Esophagus squamous epithelium (tissue), 5 donors: ENCODE data around the gene FAM167B. TPM values are rescaled to one million over a fixed set of nuclear protein-coding genes. Genes with fewer than 3 reads are reported as not detected.
"Not testable (repeated sequence)": the region's sequence is repeated elsewhere in the genome, so short reads cannot be mapped to it uniquely, and the experiment has no call there.

Source experiments
- DNase-seq: peaks from one replicate; lab custom pipeline; 2025; lab: John Stamatoyannopoulos, UW
- H3K27ac ChIP-seq, 4 donors: fragments of 200-600 bp; sonication (generic); one replicate each; pipeline ENCODE4 v1.5.1; 2016 to 2019; ENCODE audit warnings: mild to moderate bottlenecking in 1 of 4
- H3K27me3 ChIP-seq, 4 donors: fragments of 200-600 bp; sonication (generic); 1 replicate in 3 of 4; 2 replicates in 1 of 4; pipeline versions ENCODE4 v1.5.1 to v1.6.0; 2017 to 2021; ENCODE audit warnings: antibody characterized with exemption in 1 of 4
- H3K36me3 ChIP-seq, 3 donors: fragments of 200-600 bp; sonication (generic); one replicate each; pipeline ENCODE4 v1.5.1; 2016 to 2019
- H3K4me1 ChIP-seq, 3 donors: fragments of 200-600 bp; sonication (generic); one replicate each; pipeline ENCODE4 v1.5.1; 2017 to 2019
- H3K4me3 ChIP-seq, 4 donors: fragments of 200-600 bp; sonication (generic); 1 replicate in 3 of 4; 2 replicates in 1 of 4; pipeline ENCODE4 v1.5.1; 2016 to 2019; ENCODE audit warnings: mild to moderate bottlenecking in 2 of 4, moderate library complexity in 1 of 4
- H3K9me3 ChIP-seq, 3 donors: fragments of 200-600 bp; sonication (generic); one replicate each; pipeline ENCODE4 v1.5.1; 2016 to 2019
- POLR2A ChIP-seq, 4 donors: fragments of 450-650 bp; IDR thresholded peaks; one replicate each; pipeline ENCODE4 v1.6.1; 2017; ENCODE audit warnings: antibody characterized with exemption in 4 of 4, mild to moderate bottlenecking in 4 of 4, moderate library complexity in 3 of 4
- WGBS, 2 donors: methylation state at CpG; one replicate each; pipeline ENCODE4 v1.1.5; 2018; 5-methylcytosine and 5-hydroxymethylcytosine counted together
- intact Hi-C: fragments of 100-400 bp; cut with DNase I; formaldehyde crosslinking; loops from one replicate; pipeline ENCODE4 v1.15.0; 2022
- total RNA-seq, 4 donors: library from RNA; depleted of rRNA; stranded (reverse); fragments of >200 nt; gene quantifications; one replicate each; pipeline ENCODE4 v1.1.0, GENCODE V29; 2016
- TF ChIP-seq, protein P1 (sequence below), 6 experiments: fragments of 450-650 bp in 4 of 6; fragments of 200-600 bp in 2 of 6; sonication (generic) in 2 of 6; IDR thresholded peaks; one replicate each; pipeline ENCODE4 v1.5.1; 2016 to 2019; ENCODE audit warnings: antibody characterized with exemption in 6 of 6, mild to moderate bottlenecking in 4 of 6, moderate library complexity in 4 of 6
- donor health status: DM: yes; HTN: yes; CAD: no.

FAM167B gene
- total RNA-seq, 4 donors from 2014 or later = 1.7 to 5.5 TPM; not detected in 2

DNA sequence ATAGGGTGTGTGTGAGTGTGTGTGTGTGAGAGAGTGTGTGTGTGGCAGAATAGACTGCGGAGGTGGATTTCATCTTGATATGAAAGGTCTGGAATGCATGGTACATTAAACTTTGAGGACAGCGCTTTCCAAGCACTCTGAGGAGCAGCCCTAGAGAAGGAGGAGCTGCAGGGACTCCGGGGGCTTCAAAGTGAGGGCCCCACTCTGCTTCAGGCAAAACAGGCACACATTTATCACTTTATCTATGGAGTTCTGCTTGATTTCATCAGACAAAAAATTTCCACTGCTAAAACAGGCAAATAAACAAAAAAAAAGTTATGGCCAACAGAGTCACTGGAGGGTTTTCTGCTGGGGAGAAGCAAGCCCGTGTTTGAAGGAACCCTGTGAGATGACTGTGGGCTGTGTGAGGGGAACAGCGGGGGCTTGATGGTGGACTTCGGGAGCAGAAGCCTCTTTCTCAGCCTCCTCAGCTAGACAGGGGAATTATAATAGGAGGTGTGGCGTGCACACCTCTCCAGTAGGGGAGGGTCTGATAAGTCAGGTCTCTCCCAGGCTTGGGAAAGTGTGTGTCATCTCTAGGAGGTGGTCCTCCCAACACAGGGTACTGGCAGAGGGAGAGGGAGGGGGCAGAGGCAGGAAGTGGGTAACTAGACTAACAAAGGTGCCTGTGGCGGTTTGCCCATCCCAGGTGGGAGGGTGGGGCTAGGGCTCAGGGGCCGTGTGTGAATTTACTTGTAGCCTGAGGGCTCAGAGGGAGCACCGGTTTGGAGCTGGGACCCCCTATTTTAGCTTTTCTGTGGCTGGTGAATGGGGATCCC is 26.6 kb downstream of the FAM167B start:
- no peak for DNase-seq
- intact Hi-C loops = no loop called here
- Histone ChIP-seq H3K9me3 (no peaks in the 10 kb centered on the region), H3K27me3 (peaks cover 0 to 43% (median 4%) of the 10 kb centered on the region in 4 donors), H3K4me1 (peaks cover 0 to 13% (median 0%) of the 10 kb centered on the region in 3 donors), H3K36me3 (no peaks in the 10 kb centered on the region), H3K4me3 (no peak overlapping the region), H3K27ac (no peak overlapping the region)
- WGBS, 2 donors = 37 to 41% methylated on average over 9 to 10 of the region's 10 CpGs
- no peak for TF ChIP-seq POLR2A (IDR thresholded peaks at IDR 0.05)

DNA sequence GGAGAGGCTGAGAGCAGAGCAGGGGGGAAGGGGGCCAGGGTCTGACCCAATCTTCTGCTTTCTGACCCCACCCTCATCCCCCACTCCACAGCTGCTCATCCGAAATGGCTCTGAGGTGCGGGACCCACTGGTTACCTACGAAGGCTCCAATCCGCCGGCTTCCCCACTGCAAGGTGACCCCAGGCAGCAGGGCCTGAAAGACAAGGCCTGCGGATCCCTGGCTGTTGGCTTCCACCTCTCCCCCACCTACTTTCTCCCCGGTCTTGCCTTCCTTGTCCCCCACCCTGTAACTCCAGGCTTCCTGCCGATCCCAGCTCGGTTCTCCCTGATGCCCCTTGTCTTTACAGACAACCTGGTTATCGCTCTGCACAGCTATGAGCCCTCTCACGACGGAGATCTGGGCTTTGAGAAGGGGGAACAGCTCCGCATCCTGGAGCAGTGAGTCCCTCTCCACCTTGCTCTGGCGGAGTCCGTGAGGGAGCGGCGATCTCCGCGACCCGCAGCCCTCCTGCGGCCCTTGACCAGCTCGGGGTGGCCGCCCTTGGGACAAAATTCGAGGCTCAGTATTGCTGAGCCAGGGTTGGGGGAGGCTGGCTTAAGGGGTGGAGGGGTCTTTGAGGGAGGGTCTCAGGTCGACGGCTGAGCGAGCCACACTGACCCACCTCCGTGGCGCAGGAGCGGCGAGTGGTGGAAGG is 27.8 kb downstream of the FAM167B start:
- intact Hi-C loops = no loop called here
- no peak for DNase-seq
- H3K27ac ChIP-seq = no peak overlapping the region
- no peaks in the 10 kb centered on the region for H3K9me3 ChIP-seq
- H3K27me3 ChIP-seq = peaks cover 0 to 43% (median 4%) of the 10 kb centered on the region in 4 donors
- no peak for TF ChIP-seq POLR2A (IDR thresholded peaks at IDR 0.05)
- TF ChIP-seq, protein P1, sequence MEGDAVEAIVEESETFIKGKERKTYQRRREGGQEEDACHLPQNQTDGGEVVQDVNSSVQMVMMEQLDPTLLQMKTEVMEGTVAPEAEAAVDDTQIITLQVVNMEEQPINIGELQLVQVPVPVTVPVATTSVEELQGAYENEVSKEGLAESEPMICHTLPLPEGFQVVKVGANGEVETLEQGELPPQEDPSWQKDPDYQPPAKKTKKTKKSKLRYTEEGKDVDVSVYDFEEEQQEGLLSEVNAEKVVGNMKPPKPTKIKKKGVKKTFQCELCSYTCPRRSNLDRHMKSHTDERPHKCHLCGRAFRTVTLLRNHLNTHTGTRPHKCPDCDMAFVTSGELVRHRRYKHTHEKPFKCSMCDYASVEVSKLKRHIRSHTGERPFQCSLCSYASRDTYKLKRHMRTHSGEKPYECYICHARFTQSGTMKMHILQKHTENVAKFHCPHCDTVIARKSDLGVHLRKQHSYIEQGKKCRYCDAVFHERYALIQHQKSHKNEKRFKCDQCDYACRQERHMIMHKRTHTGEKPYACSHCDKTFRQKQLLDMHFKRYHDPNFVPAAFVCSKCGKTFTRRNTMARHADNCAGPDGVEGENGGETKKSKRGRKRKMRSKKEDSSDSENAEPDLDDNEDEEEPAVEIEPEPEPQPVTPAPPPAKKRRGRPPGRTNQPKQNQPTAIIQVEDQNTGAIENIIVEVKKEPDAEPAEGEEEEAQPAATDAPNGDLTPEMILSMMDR (IDR thresholded peaks at IDR 0.05) = no peak
- H3K4me3 ChIP-seq = no peak overlapping the region
- peaks cover 0 to 13% (median 0%) of the 10 kb centered on the region in 3 donors for H3K4me1 ChIP-seq
- H3K36me3 ChIP-seq = no peaks in the 10 kb centered on the region
- WGBS, 2 donors = 70 to 91% methylated on average over 10 of the region's 31 CpGs

DNA sequence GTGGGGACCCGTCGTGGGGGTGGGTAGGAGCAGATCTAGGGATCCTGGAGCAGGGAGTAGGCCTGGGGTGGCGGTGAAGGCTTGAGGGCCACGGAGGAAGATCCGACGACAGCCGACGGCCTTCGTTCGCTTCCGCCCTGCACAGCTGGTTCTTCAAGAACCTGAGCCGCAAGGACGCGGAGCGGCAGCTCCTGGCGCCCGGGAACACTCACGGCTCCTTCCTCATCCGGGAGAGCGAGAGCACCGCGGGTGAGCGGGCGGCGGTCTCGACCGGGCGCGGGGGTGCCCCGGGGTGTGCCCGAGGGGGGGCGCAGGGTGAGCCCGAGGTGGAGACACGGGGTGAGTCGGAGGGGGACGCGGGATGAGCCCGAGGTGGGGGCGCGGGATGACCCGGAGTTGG is 28.4 kb downstream of the FAM167B start:
- peak overlapping the region in 2 of 4 donors; percentile 18 to 39 for H3K4me3 ChIP-seq
- H3K36me3 ChIP-seq = no peaks in the 10 kb centered on the region
- WGBS, 2 donors = 22 to 23% methylated on average over 4 to 13 of the region's 41 CpGs
- no peaks in the 10 kb centered on the region for H3K9me3 ChIP-seq
- H3K27ac ChIP-seq = no peak overlapping the region
- intact Hi-C loops = no loop called here
- peaks cover 0 to 43% (median 4%) of the 10 kb centered on the region in 4 donors for H3K27me3 ChIP-seq
- TF ChIP-seq POLR2A (IDR thresholded peaks at IDR 0.05) = no peak
- TF ChIP-seq, protein P1 (IDR thresholded peaks at IDR 0.05) = no peak
- peaks cover 0 to 13% (median 0%) of the 10 kb centered on the region in 3 donors for H3K4me1 ChIP-seq
- no peak for DNase-seq

DNA sequence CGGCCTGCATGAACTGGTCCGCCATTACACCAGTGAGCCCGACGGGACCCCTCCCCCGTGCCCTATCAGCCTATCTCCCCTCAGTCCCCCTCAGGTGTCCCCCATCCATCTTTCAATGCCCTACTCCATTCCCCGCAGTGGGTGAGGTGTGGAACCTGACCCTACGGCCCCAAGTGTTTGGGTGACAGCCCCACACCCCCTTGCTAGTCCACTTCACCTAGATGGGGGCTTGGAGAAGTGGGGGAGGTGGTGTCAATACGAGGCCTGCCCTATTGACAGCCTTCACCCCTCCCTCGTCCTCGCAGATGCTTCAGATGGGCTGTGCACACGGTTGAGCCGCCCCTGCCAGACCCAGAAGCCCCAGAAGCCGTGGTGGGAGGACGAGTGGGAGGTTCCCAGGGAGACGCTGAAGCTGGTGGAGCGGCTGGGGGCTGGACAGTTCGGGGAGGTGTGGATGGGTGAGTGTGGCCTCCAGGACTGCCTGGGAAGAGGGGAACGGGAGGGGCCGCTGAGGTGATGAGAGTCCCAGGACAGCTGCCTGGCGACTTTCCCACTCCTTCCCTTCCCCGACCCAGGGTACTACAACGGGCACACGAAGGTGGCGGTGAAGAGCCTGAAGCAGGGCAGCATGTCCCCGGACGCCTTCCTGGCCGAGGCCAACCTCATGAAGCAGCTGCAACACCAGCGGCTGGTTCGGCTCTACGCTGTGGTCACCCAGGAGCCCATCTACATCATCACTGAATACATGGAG is 29.2 kb downstream of the FAM167B start:
- Histone ChIP-seq H3K4me3 (no peak overlapping the region), H3K9me3 (no peaks in the 10 kb centered on the region), H3K36me3 (no peaks in the 10 kb centered on the region), H3K4me1 (peaks cover 0 to 13% (median 0%) of the 10 kb centered on the region in 3 donors), H3K27me3 (peaks cover 0 to 43% (median 4%) of the 10 kb centered on the region in 4 donors), H3K27ac (no peak overlapping the region)
- intact Hi-C loops = no loop called here
- TF ChIP-seq POLR2A (IDR thresholded peaks at IDR 0.05) = no peak
- TF ChIP-seq, protein P1 (IDR thresholded peaks at IDR 0.05) = no peak
- no peak for DNase-seq
- WGBS, 2 donors = 85 to 86% methylated on average over 8 to 22 of the region's 30 CpGs

DNA sequence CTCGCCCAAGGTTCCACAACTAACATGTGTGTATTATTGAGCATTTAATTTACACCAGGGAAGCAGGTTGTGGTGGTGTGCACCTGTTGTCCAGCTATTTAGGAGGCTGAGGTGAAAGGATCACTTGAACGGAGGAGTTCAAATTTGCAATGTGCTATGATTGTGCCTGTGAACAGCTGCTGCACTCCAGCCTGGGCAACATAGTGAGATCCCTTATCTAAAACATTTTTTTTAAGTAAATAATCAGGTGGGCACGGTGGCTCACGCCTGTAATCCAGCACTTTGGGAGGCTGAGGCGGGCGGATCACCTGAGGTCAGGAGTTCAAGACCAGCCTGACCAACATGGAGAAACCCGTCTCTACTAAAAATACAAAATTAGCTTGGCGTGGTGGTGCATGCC is 37.8 kb downstream of the FAM167B start:
- H3K9me3 ChIP-seq, intact Hi-C loops, H3K36me3 ChIP-seq, H3K27me3 ChIP-seq, H3K4me3 ChIP-seq, DNase-seq, H3K4me1 ChIP-seq, H3K27ac ChIP-seq: not testable (repeated sequence)
- WGBS, 2 donors = 90 to 95% methylated on average over 8 of the region's 8 CpGs
